WTC11 (cell line): ENCODE data around the gene ACTN2. TPM values are rescaled to one million over a fixed set of nuclear protein-coding genes. Genes with fewer than 3 reads are reported as not detected.
A peak's percentile ranks its signal among the peaks of the same experiment; 100 is the strongest.

Experiments used
- AFF4 ChIP-seq: sonication (generic); formaldehyde crosslinking; IDR thresholded peaks from 2 replicates; pipeline ENCODE4 v1.8.1; 2023; ENCODE audit warnings: mild to moderate bottlenecking, missing genetic modification reagents, borderline replicate concordance
- ARID4B ChIP-seq: sonication (generic); formaldehyde crosslinking; IDR thresholded peaks from 2 replicates; pipeline ENCODE4 v1.8.0; 2023; ENCODE audit warnings: missing genetic modification reagents, mild to moderate bottlenecking, borderline replicate concordance
- ATF1 ChIP-seq: sonication (generic); formaldehyde crosslinking; IDR thresholded peaks from 2 replicates; pipeline ENCODE4 v1.8.1; 2023; ENCODE audit warnings: mild to moderate bottlenecking, moderate library complexity, missing genetic modification reagents
- CBFB ChIP-seq: sonication (generic); formaldehyde crosslinking; IDR thresholded peaks from 2 replicates; pipeline ENCODE4 v1.8.1; 2022; ENCODE audit warnings: mild to moderate bottlenecking, low read depth, missing genetic modification reagents
- CREM ChIP-seq: sonication (generic); formaldehyde crosslinking; IDR thresholded peaks from 2 replicates; pipeline ENCODE4 v1.8.1; 2022; ENCODE audit warnings: mild to moderate bottlenecking, missing genetic modification reagents, moderate library complexity
- FOXP1 ChIP-seq: sonication (generic); formaldehyde crosslinking; IDR thresholded peaks from 2 replicates; pipeline ENCODE4 v1.8.0; 2022; ENCODE audit warnings: missing genetic modification reagents, mild to moderate bottlenecking, moderate library complexity, borderline replicate concordance
- HMGXB4 ChIP-seq: sonication (generic); formaldehyde crosslinking; IDR thresholded peaks from 2 replicates; pipeline ENCODE4 v1.8.1; 2023; ENCODE audit warnings: mild to moderate bottlenecking, moderate library complexity, missing genetic modification reagents
- KAT7 ChIP-seq: sonication (generic); formaldehyde crosslinking; IDR thresholded peaks from 2 replicates; pipeline ENCODE4 v1.8.1; 2023; ENCODE audit warnings: missing genetic modification reagents, mild to moderate bottlenecking, borderline replicate concordance
- MLX ChIP-seq: sonication (generic); formaldehyde crosslinking; IDR thresholded peaks from 2 replicates; pipeline ENCODE4 v1.8.1; 2023; ENCODE audit warnings: mild to moderate bottlenecking, missing genetic modification reagents, moderate library complexity
- MYBL2 ChIP-seq: sonication (generic); formaldehyde crosslinking; IDR thresholded peaks from 2 replicates; pipeline ENCODE4 v1.8.1; 2023; ENCODE audit warnings: mild to moderate bottlenecking, moderate library complexity, missing genetic modification reagents
- NR1H2 ChIP-seq: sonication (generic); formaldehyde crosslinking; IDR thresholded peaks from 2 replicates; pipeline ENCODE4 v1.9.0; 2021; ENCODE audit warnings: mild to moderate bottlenecking, moderate library complexity, missing genetic modification reagents
- SP1 ChIP-seq: sonication (generic); formaldehyde crosslinking; conservative IDR thresholded peaks from 2 replicates; pipeline ENCODE4 v1.8.1; 2022; ENCODE audit warnings: missing genetic modification reagents
- TEAD1 ChIP-seq: sonication (generic); formaldehyde crosslinking; IDR thresholded peaks from 2 replicates; pipeline ENCODE4 v1.8.0; 2022; ENCODE audit warnings: mild to moderate bottlenecking, missing genetic modification reagents
- ZBTB21 ChIP-seq: sonication (generic); formaldehyde crosslinking; IDR thresholded peaks from 2 replicates; pipeline ENCODE4 v1.8.1; 2023; ENCODE audit warnings: mild to moderate bottlenecking, missing genetic modification reagents, borderline replicate concordance
- ZNF138 ChIP-seq: sonication (generic); formaldehyde crosslinking; conservative IDR thresholded peaks from 2 replicates; pipeline ENCODE4 v1.8.1; 2022; ENCODE audit warnings: mild to moderate bottlenecking, moderate library complexity, missing genetic modification reagents
- ZNF219 ChIP-seq: sonication (generic); formaldehyde crosslinking; IDR thresholded peaks from 2 replicates; pipeline ENCODE4 v1.8.0; 2023; ENCODE audit warnings: missing genetic modification reagents, mild to moderate bottlenecking, borderline replicate concordance
- ZNF263 ChIP-seq: sonication (generic); formaldehyde crosslinking; IDR thresholded peaks from 2 replicates; pipeline ENCODE4 v1.8.1; 2022; ENCODE audit warnings: low read depth, mild to moderate bottlenecking, moderate library complexity, missing genetic modification reagents
- ZNF512 ChIP-seq: sonication (generic); formaldehyde crosslinking; IDR thresholded peaks from 2 replicates; pipeline ENCODE4 v1.8.1; 2022; ENCODE audit warnings: missing genetic modification reagents, borderline replicate concordance
- total RNA-seq: library from RNA; stranded (reverse); gene quantifications from 3 replicates; pipeline ENCODE4 v1.2.3, GENCODE V29; 2021
- TF ChIP-seq, protein P1 (sequence below): sonication (generic); formaldehyde crosslinking; IDR thresholded peaks from 2 replicates; pipeline ENCODE4 v1.8.0; 2023; ENCODE audit warnings: missing genetic modification reagents
- TF ChIP-seq, protein P2 (sequence below): sonication (generic); formaldehyde crosslinking; IDR thresholded peaks from 2 replicates; pipeline ENCODE4 v1.8.0; 2022; ENCODE audit warnings: mild to moderate bottlenecking, missing genetic modification reagents
- TF ChIP-seq, protein P3 (sequence below): sonication (generic); formaldehyde crosslinking; IDR thresholded peaks from 2 replicates; pipeline ENCODE4 v1.8.0; 2022; ENCODE audit warnings: mild to moderate bottlenecking, missing genetic modification reagents

Gene ACTN2
- total RNA-seq, 1 experiment from 2014 or later: 2.0 TPM

DNA sequence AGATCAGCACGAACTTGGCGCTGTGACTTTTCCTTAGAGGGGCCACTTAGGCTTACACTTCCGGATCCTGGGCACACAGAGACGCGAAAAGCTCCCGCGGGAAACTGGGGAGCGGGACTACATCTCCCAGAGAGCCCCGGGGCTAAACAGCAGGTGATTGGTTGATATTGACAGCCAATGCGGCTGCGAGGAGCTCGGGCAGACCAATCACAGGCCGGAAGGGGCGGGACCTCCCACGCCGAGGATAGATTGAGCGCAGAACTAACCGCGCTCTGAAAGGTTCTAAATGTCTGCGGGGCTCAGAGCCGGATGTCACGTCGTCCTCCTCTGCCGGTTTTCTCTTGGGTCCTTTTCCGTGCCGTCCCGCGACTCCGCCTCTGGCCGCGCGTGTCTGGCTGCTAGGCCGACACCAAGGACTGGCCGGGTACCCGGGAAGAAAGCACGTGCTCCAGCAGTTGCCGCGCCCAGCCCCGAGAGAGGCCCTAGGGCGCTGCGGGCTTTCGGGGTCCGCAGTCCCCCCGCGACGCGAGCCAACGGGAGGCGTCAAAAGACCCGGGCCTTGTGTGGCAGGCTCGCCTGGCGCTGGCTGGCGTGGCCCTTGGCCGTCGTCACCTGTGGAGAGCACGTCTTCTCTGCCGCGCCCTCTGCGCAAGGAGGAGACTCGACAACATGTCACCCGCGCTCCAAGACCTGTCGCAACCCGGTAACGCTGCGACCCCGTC lies 108.9 kb downstream of the ACTN2 start, which contains the start of gene MTR (continued):
- peak; percentile 91; the same call in 1 of the 2 replicates for TF ChIP-seq HMGXB4 (CRISPR knock-in tag)
- peak; percentile 81; the same call in 1 of the 2 replicates for TF ChIP-seq MLX (CRISPR knock-in tag)
- TF ChIP-seq, protein P1, sequence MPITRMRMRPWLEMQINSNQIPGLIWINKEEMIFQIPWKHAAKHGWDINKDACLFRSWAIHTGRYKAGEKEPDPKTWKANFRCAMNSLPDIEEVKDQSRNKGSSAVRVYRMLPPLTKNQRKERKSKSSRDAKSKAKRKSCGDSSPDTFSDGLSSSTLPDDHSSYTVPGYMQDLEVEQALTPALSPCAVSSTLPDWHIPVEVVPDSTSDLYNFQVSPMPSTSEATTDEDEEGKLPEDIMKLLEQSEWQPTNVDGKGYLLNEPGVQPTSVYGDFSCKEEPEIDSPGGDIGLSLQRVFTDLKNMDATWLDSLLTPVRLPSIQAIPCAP: 0 out of 2 replicates have a peak, but pooled peaks have one; percentile 54
- TF ChIP-seq FOXP1 (CRISPR knock-in tag): peak; percentile 80; the same call in 1 of the 2 replicates
- 0 out of 2 replicates have a peak, but pooled peaks have one; percentile 68 for TF ChIP-seq ZNF219 (CRISPR knock-in tag)
- no peak for TF ChIP-seq KAT7 (CRISPR knock-in tag)
- TF ChIP-seq AFF4 (CRISPR knock-in tag): no peak
- 0 out of 2 replicates have a peak, but pooled peaks have one; percentile 70 for TF ChIP-seq ATF1 (CRISPR knock-in tag)
- no peak for TF ChIP-seq ZBTB21 (CRISPR knock-in tag)
- no peak for TF ChIP-seq CBFB
- TF ChIP-seq ZNF138 (CRISPR knock-in tag): no peak
- TF ChIP-seq NR1H2: no peak
- TF ChIP-seq SP1 (CRISPR knock-in tag): 0 out of 2 replicates have a peak, but pooled peaks have one; percentile 36
- peak; percentile 80 for TF ChIP-seq TEAD1 (CRISPR knock-in tag)
- TF ChIP-seq, protein P2, sequence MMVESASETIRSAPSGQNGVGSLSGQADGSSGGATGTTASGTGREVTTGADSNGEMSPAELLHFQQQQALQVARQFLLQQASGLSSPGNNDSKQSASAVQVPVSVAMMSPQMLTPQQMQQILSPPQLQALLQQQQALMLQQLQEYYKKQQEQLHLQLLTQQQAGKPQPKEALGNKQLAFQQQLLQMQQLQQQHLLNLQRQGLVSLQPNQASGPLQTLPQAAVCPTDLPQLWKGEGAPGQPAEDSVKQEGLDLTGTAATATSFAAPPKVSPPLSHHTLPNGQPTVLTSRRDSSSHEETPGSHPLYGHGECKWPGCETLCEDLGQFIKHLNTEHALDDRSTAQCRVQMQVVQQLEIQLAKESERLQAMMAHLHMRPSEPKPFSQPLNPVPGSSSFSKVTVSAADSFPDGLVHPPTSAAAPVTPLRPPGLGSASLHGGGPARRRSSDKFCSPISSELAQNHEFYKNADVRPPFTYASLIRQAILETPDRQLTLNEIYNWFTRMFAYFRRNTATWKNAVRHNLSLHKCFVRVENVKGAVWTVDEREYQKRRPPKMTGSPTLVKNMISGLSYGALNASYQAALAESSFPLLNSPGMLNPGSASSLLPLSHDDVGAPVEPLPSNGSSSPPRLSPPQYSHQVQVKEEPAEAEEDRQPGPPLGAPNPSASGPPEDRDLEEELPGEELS (CRISPR knock-in tag): peak; percentile 46
- TF ChIP-seq CREM (CRISPR knock-in tag): no peak
- TF ChIP-seq ZNF512 (CRISPR knock-in tag): no peak
- peak; percentile 78; the same call in 1 of the 2 replicates for TF ChIP-seq MYBL2 (CRISPR knock-in tag)
- TF ChIP-seq ARID4B: peak; percentile 49; the same call in 1 of the 2 replicates
- TF ChIP-seq ZNF263 (CRISPR knock-in tag): no peak
- TF ChIP-seq, protein P3, sequence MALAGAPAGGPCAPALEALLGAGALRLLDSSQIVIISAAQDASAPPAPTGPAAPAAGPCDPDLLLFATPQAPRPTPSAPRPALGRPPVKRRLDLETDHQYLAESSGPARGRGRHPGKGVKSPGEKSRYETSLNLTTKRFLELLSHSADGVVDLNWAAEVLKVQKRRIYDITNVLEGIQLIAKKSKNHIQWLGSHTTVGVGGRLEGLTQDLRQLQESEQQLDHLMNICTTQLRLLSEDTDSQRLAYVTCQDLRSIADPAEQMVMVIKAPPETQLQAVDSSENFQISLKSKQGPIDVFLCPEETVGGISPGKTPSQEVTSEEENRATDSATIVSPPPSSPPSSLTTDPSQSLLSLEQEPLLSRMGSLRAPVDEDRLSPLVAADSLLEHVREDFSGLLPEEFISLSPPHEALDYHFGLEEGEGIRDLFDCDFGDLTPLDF: no peak
